ENCODE data around the gene SCN2B.

The SCN2B gene

DNA sequence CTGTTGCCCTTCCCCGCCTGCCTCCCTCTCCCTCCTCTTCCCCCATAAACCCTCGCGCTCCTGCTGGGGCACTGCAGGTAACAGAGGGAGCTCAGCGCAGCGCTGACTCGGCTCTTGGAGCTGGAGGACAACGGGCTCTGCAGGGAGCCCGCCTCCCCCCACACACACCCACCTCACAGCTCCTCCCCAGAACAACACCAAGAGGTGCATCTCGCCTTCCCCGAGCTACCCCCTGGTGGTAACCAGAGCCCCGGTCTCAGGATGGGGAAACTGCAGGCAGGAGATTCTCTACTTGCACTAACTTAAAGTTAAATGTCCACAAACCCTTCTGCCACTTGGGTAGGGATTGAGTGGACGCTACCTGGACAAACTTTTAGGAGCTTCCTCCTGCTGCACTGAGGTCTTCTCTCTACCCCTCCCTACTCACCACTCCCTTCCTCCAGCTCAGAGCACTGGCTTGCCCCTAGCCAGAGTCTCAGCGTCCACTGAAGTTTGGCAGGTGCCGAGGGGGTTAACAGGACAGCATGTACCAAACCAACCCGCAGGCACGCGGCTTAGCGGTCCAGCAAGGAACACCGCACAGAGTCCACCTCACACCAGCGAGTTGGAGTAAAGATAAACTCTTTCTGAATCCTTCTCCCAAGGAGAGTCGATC, 19.8 kb downstream of the SCN2B start (continued):
- TF ChIP-seq ZBTB10 (tag by site-specific recombination; IDR thresholded peaks at IDR 0.05) (no peak), ZNF174 (tag by site-specific recombination; IDR thresholded peaks at IDR 0.05) (no peak), ZNF707 (tag by site-specific recombination; IDR thresholded peaks at IDR 0.05) (no peak), ZNF121 (tag by site-specific recombination; IDR thresholded peaks at IDR 0.05) (no peak), ZNF398 (tag by site-specific recombination; IDR thresholded peaks at IDR 0.05) (peak; percentile 80), OSR2 (tag by site-specific recombination; IDR thresholded peaks at IDR 0.05) (no peak), ZNF776 (tag by site-specific recombination; IDR thresholded peaks at IDR 0.05; ENCODE audit: borderline replicate concordance) (no peak), ZNF148 (tag by site-specific recombination; IDR thresholded peaks at IDR 0.05; ENCODE audit: borderline replicate concordance) (no peak), ZNF747 (tag by site-specific recombination; IDR thresholded peaks at IDR 0.05) (no peak), GLI2 (tag by site-specific recombination; IDR thresholded peaks at IDR 0.05; ENCODE audit: borderline replicate concordance, low read depth) (no peak), ZNF211 (tag by site-specific recombination; IDR thresholded peaks at IDR 0.05; ENCODE audit: low read depth) (no peak), PATZ1 (tag by site-specific recombination; IDR thresholded peaks at IDR 0.05) (0 out of 2 replicates have a peak, but pooled peaks have one; percentile 36), ZNF600 (tag by site-specific recombination; IDR thresholded peaks at IDR 0.05) (peak; percentile 25; the same call in 1 of the 2 replicates), ZNF521 (tag by site-specific recombination; IDR thresholded peaks at IDR 0.05) (no peak), SALL2 (tag by site-specific recombination; IDR thresholded peaks at IDR 0.05; ENCODE audit: borderline replicate concordance) (no peak), ZNF266 (tag by site-specific recombination; IDR thresholded peaks at IDR 0.05; ENCODE audit: low read depth) (no peak), IKZF3 (tag by site-specific recombination; IDR thresholded peaks at IDR 0.05) (peak; percentile 68; the same call in 1 of the 2 replicates), TRIM28 (IDR thresholded peaks at IDR 0.05; ENCODE audit: borderline replicate concordance, low read length) (peak; percentile 57; the same call in 1 of the 2 replicates)
- TF ChIP-seq, protein P1, sequence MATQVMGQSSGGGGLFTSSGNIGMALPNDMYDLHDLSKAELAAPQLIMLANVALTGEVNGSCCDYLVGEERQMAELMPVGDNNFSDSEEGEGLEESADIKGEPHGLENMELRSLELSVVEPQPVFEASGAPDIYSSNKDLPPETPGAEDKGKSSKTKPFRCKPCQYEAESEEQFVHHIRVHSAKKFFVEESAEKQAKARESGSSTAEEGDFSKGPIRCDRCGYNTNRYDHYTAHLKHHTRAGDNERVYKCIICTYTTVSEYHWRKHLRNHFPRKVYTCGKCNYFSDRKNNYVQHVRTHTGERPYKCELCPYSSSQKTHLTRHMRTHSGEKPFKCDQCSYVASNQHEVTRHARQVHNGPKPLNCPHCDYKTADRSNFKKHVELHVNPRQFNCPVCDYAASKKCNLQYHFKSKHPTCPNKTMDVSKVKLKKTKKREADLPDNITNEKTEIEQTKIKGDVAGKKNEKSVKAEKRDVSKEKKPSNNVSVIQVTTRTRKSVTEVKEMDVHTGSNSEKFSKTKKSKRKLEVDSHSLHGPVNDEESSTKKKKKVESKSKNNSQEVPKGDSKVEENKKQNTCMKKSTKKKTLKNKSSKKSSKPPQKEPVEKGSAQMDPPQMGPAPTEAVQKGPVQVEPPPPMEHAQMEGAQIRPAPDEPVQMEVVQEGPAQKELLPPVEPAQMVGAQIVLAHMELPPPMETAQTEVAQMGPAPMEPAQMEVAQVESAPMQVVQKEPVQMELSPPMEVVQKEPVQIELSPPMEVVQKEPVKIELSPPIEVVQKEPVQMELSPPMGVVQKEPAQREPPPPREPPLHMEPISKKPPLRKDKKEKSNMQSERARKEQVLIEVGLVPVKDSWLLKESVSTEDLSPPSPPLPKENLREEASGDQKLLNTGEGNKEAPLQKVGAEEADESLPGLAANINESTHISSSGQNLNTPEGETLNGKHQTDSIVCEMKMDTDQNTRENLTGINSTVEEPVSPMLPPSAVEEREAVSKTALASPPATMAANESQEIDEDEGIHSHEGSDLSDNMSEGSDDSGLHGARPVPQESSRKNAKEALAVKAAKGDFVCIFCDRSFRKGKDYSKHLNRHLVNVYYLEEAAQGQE (tag by site-specific recombination; IDR thresholded peaks at IDR 0.05) = no peak
- TF ChIP-seq, protein P2, sequence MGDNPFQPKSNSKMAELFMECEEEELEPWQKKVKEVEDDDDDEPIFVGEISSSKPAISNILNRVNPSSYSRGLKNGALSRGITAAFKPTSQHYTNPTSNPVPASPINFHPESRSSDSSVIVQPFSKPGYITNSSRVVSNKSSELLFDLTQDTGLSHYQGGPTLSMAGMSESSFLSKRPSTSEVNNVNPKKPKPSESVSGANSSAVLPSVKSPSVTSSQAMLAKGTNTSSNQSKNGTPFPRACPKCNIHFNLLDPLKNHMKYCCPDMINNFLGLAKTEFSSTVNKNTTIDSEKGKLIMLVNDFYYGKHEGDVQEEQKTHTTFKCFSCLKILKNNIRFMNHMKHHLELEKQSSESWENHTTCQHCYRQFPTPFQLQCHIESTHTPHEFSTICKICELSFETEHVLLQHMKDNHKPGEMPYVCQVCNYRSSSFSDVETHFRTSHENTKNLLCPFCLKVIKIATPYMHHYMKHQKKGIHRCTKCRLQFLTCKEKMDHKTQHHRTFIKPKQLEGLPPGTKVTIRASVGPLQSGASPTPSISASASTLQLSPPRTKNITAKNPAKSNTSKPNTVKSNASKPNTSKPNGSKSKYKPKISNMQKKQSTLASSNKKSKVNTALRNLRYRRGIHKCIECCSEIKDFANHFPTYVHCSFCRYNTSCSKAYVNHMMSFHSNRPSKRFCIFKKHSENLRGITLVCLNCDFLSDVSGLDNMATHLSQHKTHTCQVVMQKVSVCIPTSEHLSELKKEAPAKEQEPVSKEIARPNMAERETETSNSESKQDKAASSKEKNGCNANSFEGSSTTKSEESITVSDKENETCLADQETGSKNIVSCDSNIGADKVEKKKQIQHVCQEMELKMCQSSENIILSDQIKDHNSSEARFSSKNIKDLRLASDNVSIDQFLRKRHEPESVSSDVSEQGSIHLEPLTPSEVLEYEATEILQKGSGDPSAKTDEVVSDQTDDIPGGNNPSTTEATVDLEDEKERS (tag by site-specific recombination; IDR thresholded peaks at IDR 0.05) = no peak
- TF ChIP-seq, protein P3, sequence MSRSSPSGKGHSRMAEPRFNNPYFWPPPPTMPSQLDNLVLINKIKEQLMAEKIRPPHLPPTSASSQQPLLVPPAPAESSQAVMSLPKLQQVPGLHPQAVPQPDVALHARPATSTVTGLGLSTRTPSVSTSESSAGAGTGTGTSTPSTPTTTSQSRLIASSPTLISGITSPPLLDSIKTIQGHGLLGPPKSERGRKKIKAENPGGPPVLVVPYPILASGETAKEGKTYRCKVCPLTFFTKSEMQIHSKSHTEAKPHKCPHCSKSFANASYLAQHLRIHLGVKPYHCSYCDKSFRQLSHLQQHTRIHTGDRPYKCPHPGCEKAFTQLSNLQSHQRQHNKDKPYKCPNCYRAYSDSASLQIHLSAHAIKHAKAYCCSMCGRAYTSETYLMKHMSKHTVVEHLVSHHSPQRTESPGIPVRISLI (tag by site-specific recombination; IDR thresholded peaks at IDR 0.05) = no peak

Measured in HEK293 (cell line).